Activated gamma-delta T cell (primary cell): ENCODE measurements around the gene BRCA1.
"Not testable (repeated sequence)": the region's sequence is repeated elsewhere in the genome, so short reads cannot be mapped to it uniquely, and the experiment has no call there.

Experiments used
- DNase-seq: peaks from one replicate; lab custom pipeline; 2025; lab: John Stamatoyannopoulos, UW

The BRCA1 gene

DNA sequence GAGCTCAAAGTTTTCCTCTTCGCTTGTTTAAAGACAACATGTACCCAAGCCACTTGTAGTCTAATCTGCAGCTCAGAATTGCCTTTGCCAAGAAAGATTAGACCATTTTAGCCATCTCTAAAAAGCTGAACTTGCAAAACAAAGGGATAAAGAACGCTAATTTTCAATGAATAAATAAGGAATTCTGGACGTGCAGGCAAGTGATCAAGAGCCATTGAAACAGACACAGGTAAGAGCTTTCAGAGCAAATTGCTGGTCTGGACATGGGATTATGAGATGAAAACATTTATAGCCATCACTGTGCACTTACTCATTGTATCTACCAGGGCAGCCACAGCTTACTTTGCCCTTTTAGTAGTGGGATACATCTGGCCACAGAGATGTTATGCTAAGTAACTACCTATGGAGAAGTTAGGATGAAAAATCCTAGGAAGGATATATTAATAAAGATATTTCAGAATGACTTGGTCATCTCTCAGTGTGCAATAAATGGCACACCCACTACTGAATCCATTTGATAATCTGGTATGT is 55.7 kb downstream of the BRCA1 start:
- DNase-seq: no peak

DNA sequence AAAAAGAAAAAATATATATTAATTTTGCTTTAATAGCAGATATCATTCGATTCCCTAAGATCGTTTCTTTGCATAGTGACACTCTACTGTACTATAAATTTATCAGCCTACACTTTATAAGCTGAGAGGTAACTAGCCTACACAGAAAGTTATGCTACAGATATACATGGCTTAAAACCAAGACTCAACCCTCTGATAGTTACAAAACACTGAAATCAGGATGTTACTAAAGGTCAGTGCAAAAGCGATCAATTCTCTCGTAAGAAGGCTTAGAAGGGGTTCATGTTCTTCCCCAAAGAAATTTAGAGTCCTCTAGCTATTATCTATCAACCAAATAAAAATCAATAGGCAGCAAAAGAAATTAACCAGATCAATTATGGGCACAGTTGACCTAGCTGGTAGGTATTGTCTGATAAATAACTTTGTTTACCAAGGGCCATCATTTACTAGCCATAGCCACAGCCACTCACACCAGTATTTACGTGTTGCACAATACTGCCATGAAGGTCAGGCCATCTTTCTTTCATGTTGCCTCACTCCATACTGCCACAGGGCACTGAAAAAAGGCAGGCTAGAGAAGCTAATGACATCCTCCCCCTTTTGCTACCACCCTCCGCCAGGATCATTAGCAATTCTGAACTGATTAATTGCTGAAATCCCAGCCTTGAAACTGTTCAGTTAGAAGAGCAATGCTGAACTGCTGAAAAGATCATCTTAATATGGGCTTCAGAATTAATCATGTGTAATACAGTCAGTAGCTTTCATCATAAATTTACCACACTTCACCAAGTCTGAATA is 56.4 kb downstream of the BRCA1 start:
- no peak for DNase-seq

DNA sequence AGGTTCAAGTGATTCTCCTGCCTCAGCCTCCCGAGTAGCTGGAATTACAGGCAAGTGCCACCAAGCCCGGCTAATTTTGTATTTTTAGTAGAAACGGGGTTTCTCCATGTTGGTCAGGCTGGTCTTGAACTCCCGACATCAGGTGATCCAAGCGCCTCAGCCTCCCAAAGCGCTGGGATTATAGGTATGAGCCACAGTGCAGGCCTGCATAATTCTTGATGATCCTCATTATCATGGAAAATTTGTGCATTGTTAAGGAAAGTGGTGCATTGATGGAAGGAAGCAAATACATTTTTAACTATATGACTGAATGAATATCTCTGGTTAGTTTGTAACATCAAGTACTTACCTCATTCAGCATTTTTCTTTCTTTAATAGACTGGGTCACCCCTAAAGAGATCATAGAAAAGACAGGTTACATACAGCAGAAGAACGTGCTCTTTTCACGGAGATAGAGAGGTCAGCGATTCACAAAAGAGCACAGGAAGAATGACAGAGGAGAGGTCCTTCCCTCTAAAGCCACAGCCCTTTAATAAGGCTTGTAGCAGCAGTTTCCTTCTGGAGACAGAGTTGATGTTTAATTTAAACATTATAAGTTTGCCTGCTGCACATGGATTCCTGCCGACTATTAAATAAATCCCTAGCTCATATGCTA is 62.1 kb downstream of the BRCA1 start:
- no peak for DNase-seq

DNA sequence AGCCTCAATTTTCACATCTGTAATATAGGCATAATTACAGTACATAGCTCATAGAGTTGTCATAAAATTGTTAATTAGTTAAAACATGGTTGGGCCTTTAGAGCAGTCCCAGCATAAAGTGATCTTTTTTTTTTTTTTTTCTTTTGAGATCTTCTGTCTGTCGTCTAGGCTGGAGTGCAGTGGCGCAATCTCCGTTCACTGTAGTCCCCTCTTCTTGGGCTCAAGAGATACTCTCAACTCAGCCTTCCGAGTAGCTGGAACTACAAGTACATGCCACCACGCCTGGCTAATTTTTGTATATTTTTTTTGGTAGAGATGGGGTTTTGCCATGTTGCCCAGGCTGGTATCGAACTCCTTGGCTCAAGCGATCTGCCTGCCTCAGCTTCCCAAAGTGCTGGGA is 69.1 kb downstream of the BRCA1 start:
- DNase-seq: no peak

DNA sequence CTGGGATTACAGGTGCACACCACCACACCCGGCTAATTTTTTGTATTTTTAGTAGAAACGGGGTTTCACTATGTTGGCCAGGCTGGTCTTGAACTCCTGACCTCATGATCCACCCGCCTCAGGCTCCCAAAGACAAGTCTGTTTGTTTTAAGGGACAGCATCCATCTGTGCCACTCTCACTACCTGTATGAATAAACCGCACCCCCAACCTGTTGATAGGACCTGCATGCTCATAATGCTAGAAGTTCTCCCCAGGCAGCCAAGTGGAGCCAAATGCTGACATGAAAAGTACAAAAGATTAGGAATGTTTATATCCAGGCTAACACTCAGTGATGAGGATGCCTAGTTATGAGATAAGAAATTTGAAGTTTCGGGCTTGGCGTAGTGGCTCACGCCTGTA is 72.2 kb downstream of the BRCA1 start:
- not testable (repeated sequence) for DNase-seq

DNA sequence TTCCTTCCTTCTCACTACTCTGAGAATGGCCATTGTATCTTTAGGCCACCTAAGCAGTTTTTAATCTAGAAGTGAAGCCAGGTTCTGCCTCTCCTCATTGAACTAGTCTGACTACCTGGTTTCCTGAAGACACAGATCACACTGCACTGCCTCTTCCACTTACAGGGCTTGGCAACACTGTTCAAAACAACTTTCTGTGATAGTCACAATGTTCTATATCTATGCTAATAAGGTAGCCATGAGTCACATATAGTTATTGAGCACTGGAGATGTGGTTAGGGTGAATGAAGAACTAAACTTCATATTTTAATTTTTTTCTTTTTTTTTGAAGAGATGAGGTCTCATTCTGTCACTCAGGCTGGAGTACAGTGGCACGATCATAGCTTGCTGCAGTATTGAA is 73.2 kb downstream of the BRCA1 start:
- DNase-seq: no peak

DNA sequence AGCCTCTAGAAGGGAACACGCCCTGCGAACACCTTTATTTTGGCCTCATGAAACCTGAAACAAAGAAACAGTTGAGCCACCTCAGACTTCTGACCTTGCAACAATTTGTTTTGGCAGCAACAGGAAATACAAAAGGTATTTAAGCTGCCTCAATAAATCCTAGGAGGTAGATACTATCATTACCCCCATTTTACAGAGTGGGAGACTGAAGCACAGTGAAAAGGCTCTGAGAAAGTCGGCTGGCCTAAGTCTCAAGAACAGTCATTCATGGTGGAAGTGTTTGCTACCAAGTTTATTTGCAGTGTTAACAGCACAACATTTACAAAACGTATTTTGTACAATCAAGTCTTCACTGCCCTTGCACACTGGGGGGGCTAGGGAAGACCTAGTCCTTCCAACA is 81.1 kb downstream of the BRCA1 start:
- no peak for DNase-seq

DNA sequence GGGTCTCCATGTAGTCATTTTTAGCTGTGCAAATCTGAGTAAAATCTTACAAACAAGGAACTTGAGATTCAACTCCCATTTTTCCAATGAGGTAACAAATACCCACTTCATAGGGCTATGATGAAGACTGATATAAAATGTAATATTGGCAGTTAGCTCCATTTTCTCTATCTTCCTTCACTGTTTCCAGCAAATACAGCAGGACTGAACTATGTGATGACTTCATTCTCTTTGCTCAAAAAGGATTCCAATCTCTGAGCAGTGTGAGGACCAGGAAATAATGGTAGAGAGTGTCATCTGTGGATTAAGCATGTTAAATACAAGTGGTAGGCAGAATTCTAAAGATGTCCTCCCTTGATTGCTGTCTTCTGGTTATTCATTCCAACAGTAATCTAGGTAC is 81.9 kb downstream of the BRCA1 start:
- no peak for DNase-seq

DNA sequence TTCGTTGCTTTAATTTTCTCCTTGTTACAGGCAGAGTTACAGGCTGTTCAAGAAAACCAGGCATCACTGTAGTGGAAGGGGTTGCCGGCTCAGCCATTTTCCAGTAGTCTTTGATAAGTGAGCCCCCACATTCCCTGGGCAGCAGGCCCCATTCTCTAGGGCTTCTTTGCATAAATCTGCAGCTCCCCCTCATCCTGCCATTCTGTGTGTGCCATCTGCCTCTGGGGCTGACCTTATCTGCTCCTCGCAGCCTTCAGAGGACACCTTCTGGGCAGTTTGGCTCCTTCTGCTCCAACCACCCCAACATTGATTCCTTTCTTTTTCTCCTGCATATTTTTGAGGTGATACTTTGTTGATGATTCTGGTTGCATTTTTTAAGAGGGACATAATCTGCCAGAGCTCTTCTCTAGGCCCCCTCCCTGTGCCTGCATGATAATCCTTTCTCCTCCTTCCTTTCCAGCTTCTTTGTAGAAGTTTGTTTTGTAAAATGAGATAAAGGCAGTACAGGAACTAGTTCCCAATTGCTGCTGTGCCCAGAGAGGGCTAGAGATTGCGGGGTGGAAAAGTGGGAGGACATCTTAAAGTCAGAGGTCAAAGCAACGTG is 83.0 kb downstream of the BRCA1 start:
- DNase-seq: no peak

DNA sequence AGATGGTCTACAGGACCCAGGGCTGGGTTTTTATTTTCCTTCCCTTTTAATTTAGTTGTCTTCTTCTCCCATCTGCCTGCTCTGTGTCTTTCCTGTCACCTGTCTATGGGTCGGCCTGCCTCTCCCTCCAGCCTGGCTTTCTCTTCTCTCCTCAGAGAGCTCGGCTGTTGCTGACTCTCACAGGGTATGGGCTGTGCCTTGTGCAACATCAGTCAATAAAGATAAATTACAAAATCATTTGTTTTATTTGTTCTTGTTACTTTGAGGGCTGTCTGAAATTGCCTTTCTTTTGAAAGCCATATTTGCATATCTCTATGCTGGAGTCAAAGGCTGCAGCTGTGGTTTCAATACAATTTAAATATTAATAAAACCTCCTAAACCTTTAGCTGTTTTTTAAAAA is 84.5 kb downstream of the BRCA1 start:
- no peak for DNase-seq

DNA sequence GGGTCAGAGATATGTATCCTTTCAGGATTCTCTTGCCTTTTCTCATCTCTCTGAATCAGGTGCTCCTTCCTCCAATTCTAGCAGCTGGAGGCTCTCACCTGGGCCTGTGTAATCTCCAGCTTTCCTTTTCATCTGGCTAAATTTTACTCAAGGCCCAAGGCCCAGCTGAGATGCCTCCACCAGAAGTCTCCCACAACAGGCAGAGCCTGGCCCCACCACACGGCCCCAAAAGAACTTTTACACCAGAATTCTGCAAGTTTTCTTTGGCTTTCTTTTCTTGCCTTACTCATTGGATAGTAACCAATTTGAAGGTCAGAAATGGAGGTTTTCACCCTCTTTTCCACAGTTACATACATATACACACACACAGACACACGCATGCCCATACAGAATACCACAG is 85.5 kb downstream of the BRCA1 start:
- DNase-seq: no peak

DNA sequence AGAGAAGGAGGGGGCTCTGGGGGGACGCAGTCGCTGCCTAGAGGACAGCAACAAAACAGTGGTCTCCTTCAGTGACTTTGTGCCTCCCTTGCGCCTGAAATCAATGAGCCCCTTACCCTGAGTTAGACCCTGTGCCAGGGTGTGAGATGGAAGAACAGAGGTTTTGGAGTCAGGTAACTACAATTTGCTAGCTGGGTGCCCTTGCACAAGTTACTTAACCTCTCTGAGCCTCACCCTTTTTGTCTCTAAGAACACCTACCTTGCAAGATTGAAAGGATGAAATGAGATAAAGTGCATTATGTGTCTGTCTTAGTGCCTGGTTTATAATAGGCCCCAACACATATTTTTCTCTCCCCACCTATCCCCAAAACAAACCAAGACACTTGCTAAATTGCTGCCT is 90.3 kb downstream of the BRCA1 start:
- no peak for DNase-seq

DNA sequence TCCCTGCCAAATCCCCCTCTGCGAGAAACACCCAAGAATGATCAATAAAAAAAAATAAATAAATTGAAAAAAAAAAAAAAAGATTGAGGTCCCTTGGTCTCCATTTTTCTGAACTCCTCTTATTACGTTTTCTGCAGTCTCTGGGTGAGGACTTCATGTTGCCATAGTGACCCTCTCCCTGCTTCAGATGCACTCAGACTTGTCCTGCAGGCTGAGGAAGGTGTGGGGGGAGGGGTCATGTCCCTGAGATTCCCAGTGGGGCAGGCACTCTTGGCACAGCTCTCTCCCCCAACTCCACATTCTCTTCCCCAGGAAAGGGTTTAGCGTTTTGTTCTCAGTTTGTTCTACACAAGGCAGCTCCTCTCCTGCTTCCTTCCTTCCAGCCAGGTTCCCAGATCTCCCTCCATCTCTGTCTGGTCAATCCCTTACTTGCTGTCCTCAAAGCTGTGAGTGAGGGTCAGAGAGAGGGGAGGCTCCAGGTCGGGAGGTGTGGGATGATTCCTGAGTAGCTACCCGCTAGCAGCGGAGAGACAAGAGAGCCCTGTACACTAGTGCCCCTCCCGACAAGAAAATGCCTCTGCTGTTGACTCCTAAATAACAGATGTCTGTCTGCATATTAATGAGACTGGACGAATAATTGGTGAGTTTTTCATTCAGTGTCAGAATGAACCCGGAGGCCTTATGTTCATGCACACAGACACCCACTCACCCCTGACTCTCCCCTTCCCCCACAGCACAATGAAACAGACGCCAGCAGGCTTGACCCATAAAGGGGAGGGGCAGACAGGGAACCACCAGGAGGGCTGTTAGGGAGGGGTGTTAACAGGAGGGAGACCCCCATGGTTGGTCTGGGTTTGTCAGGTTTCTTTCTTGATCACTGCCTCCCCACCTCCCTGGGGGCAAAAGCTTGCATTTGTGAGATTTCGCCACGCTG is 90.9 kb downstream of the BRCA1 start:
- DNase-seq: no peak

DNA sequence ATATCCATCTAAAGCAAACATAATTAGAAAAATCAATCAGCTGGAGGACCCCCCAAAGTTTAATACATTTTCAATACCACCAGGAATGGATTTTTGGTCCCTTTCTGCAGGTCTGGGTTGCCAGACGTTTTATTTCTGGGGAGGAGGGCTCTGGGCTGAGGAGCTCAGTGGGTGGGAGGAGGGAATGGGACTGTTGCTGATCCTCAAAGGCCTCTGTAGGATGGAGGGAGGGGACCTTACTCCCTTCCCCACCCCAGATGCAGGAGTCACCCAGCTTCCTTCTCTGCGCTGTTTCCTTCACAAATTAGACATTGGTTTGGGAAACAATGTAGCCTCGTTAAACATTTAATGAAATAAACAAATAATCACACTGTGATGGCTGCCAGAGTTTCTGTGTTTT is 93.5 kb downstream of the BRCA1 start:
- DNase-seq: no peak

DNA sequence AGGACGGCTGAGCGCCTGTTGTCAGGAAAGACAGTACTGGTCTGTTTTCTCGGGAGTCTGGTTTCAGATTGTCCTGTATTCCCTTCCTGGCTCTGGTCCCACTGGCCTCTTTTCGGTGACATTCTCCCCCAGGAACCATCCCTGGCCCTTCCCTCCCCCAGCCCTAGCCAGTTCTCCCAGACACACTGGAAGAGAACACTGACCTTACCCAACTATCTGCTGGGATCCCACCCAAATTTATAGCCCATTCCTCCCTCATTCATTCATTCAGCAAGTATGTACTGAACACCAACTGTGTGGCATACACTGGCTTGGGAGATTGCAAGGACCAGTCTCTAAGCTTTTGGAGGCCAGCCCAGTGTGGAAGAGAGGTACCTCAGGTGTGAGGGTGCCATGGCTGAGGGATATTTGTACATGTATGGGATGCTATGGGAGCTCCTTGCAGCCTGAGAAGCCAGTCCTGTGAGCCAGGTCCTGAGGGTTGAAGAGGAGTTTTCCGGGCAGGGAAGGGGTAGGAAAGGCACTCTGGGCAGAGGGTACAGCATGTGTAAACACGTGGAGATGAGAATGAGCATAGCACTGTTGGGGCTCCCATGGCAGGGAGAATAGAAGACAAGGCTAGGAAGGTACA is 94.9 kb downstream of the BRCA1 start:
- DNase-seq: no peak

DNA sequence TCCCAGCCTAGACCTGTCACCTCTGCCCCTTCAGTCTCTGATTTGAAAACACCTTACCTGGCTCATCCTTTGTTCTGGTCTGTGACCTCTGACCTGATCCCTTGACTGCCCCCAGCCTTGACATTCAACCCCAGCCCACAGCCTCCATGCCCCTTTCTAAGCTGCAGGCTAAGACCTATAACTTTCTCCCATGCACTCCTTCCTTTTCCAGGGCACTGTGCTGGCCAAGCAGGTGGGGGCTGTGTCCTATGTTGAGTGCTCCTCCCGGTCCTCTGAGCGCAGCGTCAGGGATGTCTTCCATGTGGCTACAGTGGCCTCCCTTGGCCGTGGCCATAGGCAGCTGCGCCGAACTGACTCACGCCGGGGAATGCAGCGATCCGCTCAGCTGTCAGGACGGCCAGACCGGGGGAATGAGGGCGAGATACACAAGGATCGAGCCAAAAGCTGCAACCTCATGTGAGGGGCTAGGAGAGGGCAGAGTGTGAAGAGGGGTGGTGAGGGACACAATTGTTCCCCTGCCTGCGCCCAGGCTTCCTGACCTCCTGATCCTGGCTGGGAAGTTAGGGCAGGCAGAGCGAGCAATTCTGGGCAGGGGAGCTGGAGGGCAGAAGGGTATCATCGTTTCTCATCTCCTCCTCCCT is 96.8 kb downstream of the BRCA1 start:
- DNase-seq: no peak

DNA sequence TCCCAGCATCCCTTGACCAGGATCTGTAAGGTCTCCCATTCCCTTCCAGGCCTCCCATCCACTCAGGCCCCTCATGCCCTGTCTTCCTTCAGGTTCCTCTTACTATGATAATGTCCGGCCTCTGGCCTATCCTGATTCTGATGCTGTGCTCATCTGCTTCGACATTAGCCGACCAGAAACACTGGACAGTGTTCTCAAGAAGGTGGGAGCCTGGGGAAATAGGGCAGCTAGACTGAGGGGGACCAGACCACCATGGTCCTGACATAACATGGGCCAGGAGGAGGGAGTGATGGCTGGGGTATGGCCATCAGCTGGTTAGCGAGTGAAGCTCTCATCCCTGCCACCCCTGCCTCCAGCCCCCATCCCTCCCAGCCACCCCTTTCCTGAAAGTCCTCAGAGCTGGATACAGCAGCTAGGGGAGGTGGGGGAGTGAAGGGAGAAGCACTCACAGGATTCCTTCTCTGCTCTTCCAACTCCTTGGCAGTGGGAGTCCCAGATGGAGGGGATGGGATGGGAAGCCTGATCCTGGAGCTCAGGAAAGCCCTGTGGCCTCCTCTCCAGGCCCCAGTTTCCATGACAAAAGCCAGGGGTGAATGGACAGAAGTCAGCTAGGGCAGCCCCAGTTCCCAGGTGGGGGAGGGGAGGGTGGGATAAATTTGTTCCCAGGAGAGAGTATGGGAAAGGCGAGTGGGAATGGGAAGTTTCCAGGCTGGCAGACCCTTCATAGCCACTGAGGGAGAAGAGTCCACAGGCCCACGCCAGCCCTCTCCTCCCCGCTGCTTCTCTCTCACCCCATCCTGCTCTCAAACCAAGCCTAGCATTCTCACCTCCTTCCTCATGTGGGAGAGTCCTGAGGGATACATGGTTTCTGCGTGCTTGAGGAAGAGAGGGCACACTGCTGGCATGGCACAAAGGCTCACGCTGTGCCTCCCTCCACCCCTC is 97.8 kb downstream of the BRCA1 start:
- no peak for DNase-seq

DNA sequence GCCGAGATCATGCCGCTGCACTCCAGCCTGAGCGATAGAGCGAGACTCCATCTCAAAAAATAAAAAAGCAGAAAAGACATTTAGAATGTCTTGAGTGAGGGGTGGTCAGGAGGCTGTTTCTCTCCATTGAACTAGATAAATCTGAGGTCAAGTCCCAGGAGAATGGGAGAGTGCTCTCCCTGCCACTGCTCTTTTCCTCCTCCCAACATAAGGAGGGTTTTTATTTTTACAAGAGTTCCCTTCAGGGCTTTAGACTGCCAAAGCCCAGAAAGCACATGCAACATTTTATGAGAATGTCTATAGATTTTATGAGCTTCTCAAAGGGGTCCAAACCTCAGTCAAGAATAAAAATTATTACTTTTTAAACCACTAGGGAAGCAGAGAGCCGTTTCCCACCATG is 98.6 kb downstream of the BRCA1 start:
- no peak for DNase-seq

DNA sequence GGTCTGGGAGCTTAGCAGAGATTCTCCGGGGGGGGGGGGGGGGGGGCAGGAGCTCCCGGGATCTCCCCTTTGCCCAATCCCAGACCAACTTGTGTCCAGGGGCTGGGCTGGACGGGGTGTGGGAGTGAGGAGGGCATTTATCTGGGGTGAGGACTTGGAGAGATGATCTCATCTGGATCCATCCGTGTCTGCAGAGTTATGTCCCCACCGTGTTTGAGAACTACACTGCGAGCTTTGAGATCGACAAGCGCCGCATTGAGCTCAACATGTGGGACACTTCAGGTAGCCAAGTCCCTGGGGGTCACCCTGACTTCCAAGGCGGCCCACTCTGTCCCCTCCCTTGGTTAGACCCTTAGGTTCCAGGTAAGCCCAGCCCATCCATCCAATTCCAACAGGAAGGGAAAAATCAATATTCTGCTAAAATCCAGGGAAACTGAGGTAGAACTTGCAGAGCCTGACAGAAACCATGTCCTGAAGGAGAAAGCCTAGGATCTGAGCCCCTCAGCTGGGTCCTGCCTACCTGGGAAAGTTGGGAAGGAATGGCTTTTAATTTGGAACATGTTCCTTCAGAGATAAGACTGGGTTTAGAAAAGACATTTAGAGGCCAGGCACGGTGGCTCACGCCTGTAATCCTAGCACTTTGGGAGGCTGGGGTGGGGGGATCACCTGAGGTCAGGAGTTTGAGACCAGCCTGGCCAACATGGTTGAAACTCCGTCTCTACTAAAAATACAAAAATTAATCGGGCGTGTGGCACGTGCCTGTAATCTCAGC is 99.2 kb downstream of the BRCA1 start:
- no peak for DNase-seq
